ENCODE measurements around the gene PAPPA.

Gene PAPPA

GRCh38 chr9:116151199-116151598 is 2.4 kb upstream of the PAPPA start:
- H3K4me3 ChIP-seq (ENCODE audit: insufficient read depth, low read length, poor library complexity, severe bottlenecking) = no peak overlapping the region
- no peak overlapping the region for H3K27ac ChIP-seq (ENCODE audit: low read depth, low read length)
- no peaks in the 10 kb centered on the region for H3K79me2 ChIP-seq (ENCODE audit: insufficient read depth, low read length)
- H3K4me2 ChIP-seq (ENCODE audit: low read depth, low read length, poor library complexity, severe bottlenecking) = no peak overlapping the region
- TF ChIP-seq EZH2phosphoT487 (conservative IDR thresholded peaks at IDR 0.05; ENCODE audit: low read length) (no peak), CTCF (IDR thresholded peaks at IDR 0.05; ENCODE audit: insufficient read depth, low read length, poor library complexity, severe bottlenecking) (no peak)
- no peaks in the 10 kb centered on the region for H3K9me2 ChIP-seq (replicated peaks; ENCODE audit: insufficient read depth, low read length)
- H3F3A ChIP-seq (ENCODE audit: insufficient read depth) = no peaks in the 10 kb centered on the region
- no peaks in the 10 kb centered on the region for H3K27me3 ChIP-seq (ENCODE audit: low read length)
- H3K36me3 ChIP-seq (ENCODE audit: low read length) = no peaks in the 10 kb centered on the region
- no peaks in the 10 kb centered on the region for H4K20me1 ChIP-seq (ENCODE audit: low read depth, low read length)
- no peak overlapping the region for H2AFZ ChIP-seq (ENCODE audit: low read depth, low read length, severe bottlenecking)
- H3K9ac ChIP-seq (ENCODE audit: low read length) = no peak overlapping the region
- H3K9me3 ChIP-seq (ENCODE audit: insufficient read depth, low read length) = no peaks in the 10 kb centered on the region

- no peaks in the 10 kb centered on the region for H3K9me2 ChIP-seq (replicated peaks; ENCODE audit: insufficient read depth, low read length)
- H3K36me3 ChIP-seq (ENCODE audit: low read length) = no peaks in the 10 kb centered on the region
- H3K9me3 ChIP-seq (ENCODE audit: insufficient read depth, low read length) = no peaks in the 10 kb centered on the region
- no peak overlapping the region for H2AFZ ChIP-seq (ENCODE audit: low read depth, low read length, severe bottlenecking)
- no peak overlapping the region for H3K4me2 ChIP-seq (ENCODE audit: low read depth, low read length, poor library complexity, severe bottlenecking)
- no peaks in the 10 kb centered on the region for H3F3A ChIP-seq (ENCODE audit: insufficient read depth)
- H3K79me2 ChIP-seq (ENCODE audit: insufficient read depth, low read length) = no peaks in the 10 kb centered on the region
- H3K27me3 ChIP-seq (ENCODE audit: low read length) = no peaks in the 10 kb centered on the region
- no peak overlapping the region for H3K27ac ChIP-seq (ENCODE audit: low read depth, low read length)
- no peak overlapping the region for H3K9ac ChIP-seq (ENCODE audit: low read length)
- TF ChIP-seq CTCF (IDR thresholded peaks at IDR 0.05; ENCODE audit: insufficient read depth, low read length, poor library complexity, severe bottlenecking) (no peak), EZH2phosphoT487 (conservative IDR thresholded peaks at IDR 0.05; ENCODE audit: low read length) (no peak)
- H3K4me3 ChIP-seq (ENCODE audit: insufficient read depth, low read length, poor library complexity, severe bottlenecking) = no peak overlapping the region
- H4K20me1 ChIP-seq (ENCODE audit: low read depth, low read length) = no peaks in the 10 kb centered on the region
Measured at GRCh38 chr9:116151966-116152381, 1.6 kb upstream of the PAPPA start.

- Histone ChIP-seq H3F3A (ENCODE audit: insufficient read depth) (no peaks in the 10 kb centered on the region), H4K20me1 (ENCODE audit: low read depth, low read length) (no peaks in the 10 kb centered on the region), H3K9me2 (replicated peaks; ENCODE audit: insufficient read depth, low read length) (no peaks in the 10 kb centered on the region), H3K27ac (ENCODE audit: low read depth, low read length) (no peak overlapping the region), H3K4me2 (ENCODE audit: low read depth, low read length, poor library complexity, severe bottlenecking) (no peak overlapping the region), H2AFZ (ENCODE audit: low read depth, low read length, severe bottlenecking) (no peak overlapping the region), H3K36me3 (ENCODE audit: low read length) (no peaks in the 10 kb centered on the region), H3K9ac (ENCODE audit: low read length) (no peak overlapping the region), H3K27me3 (ENCODE audit: low read length) (no peaks in the 10 kb centered on the region), H3K79me2 (ENCODE audit: insufficient read depth, low read length) (no peaks in the 10 kb centered on the region), H3K4me3 (ENCODE audit: insufficient read depth, low read length, poor library complexity, severe bottlenecking) (no peak overlapping the region), H3K9me3 (ENCODE audit: insufficient read depth, low read length) (no peaks in the 10 kb centered on the region)
- TF ChIP-seq CTCF (IDR thresholded peaks at IDR 0.05; ENCODE audit: insufficient read depth, low read length, poor library complexity, severe bottlenecking) (no peak), EZH2phosphoT487 (conservative IDR thresholded peaks at IDR 0.05; ENCODE audit: low read length) (no peak)
Measured at GRCh38 chr9:116152390-116152789, 1.2 kb upstream of the PAPPA start.

All from SU-DHL-6 (cell line).